Suprapubic skin (tissue), 4 donors: ENCODE data around the gene ZNF683. TPM values are rescaled to one million over a fixed set of nuclear protein-coding genes. Genes with fewer than 3 reads are reported as not detected.
A peak's percentile ranks its signal among the peaks of the same experiment; 100 is the strongest.
"Not testable (repeated sequence)": the region's sequence is repeated elsewhere in the genome, so short reads cannot be mapped to it uniquely, and the experiment has no call there.

ENCODE experiments used
- DNase-seq, 2 donors: peaks; one replicate each; pipeline ENCODE4 v3.0.0-alpha.2; 2019; ENCODE audit warnings: low spot score in 2 of 2
- H3K27ac ChIP-seq: fragments of 200-600 bp; sonication (generic); one replicate; pipeline ENCODE4 v1.5.1; 2019
- H3K27me3 ChIP-seq: fragments of 200-600 bp; sonication (generic); one replicate; pipeline ENCODE4 v1.5.1; 2019
- H3K36me3 ChIP-seq: fragments of 200-600 bp; sonication (generic); one replicate; pipeline ENCODE4 v1.5.1; 2019
- H3K4me1 ChIP-seq: fragments of 200-600 bp; sonication (generic); one replicate; pipeline ENCODE4 v1.5.1; 2019
- H3K4me3 ChIP-seq: fragments of 200-600 bp; sonication (generic); one replicate; pipeline ENCODE4 v1.5.1; 2019; ENCODE audit warnings: mild to moderate bottlenecking
- H3K9me3 ChIP-seq: fragments of 200-600 bp; sonication (generic); one replicate; pipeline ENCODE4 v1.5.1; 2019
- EP300 ChIP-seq: sonication (generic); formaldehyde crosslinking; IDR thresholded peaks from one replicate; pipeline ENCODE4 v1.6.1; 2017; ENCODE audit warnings: antibody characterized with exemption
- POLR2A ChIP-seq, 2 donors: fragments of 450-650 bp; IDR thresholded peaks; one replicate each; pipeline ENCODE4 v1.6.1; 2017; ENCODE audit warnings: antibody characterized with exemption in 2 of 2, mild to moderate bottlenecking in 2 of 2, moderate library complexity in 2 of 2
- POLR2AphosphoS5 ChIP-seq, 3 donors: sonication (generic); formaldehyde crosslinking; IDR thresholded peaks; one replicate each; pipeline ENCODE4 v1.6.1; 2017; ENCODE audit warnings: antibody characterized with exemption in 3 of 3
- WGBS: methylation state at CpG from one replicate; pipeline ENCODE4 v1.1.5; 2018; 5-methylcytosine and 5-hydroxymethylcytosine counted together
- total RNA-seq, 4 donors: library from RNA; depleted of rRNA; stranded (reverse); fragments of >200 nt; gene quantifications; one replicate each; pipeline ENCODE4 v1.1.0, GENCODE V29; 2016
- TF ChIP-seq, protein P1 (sequence below), 2 donors: fragments of 200-600 bp in 1 of 2; fragments of 450-650 bp in 1 of 2; sonication (generic) in 1 of 2; IDR thresholded peaks; one replicate each; pipeline ENCODE4 v1.5.1; 2016 to 2019; ENCODE audit warnings: antibody characterized with exemption in 2 of 2, mild to moderate bottlenecking in 1 of 2, moderate library complexity in 1 of 2

Gene ZNF683
- total RNA-seq, 4 donors from 2014 or later = not detected

DNA sequence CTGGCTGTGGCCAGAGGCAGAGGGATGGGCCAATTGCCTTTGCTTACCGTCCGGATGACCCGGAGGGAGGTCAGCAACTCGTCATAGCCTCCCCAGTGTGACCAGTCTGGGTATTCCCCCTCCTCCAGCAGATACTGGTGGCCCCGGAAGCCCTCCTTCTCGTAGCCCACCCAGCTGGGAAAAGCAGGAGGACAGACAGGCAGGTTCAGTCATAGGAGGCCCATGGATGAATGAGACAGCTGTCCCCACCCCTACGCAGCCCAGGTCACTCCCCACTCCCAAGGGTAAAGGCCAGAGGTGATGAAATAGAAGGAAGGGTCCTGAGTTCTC lies 35.4 kb downstream of the ZNF683 start:
- no peak for TF ChIP-seq POLR2A (IDR thresholded peaks at IDR 0.05)
- TF ChIP-seq, protein P1, sequence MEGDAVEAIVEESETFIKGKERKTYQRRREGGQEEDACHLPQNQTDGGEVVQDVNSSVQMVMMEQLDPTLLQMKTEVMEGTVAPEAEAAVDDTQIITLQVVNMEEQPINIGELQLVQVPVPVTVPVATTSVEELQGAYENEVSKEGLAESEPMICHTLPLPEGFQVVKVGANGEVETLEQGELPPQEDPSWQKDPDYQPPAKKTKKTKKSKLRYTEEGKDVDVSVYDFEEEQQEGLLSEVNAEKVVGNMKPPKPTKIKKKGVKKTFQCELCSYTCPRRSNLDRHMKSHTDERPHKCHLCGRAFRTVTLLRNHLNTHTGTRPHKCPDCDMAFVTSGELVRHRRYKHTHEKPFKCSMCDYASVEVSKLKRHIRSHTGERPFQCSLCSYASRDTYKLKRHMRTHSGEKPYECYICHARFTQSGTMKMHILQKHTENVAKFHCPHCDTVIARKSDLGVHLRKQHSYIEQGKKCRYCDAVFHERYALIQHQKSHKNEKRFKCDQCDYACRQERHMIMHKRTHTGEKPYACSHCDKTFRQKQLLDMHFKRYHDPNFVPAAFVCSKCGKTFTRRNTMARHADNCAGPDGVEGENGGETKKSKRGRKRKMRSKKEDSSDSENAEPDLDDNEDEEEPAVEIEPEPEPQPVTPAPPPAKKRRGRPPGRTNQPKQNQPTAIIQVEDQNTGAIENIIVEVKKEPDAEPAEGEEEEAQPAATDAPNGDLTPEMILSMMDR (IDR thresholded peaks at IDR 0.05) = no peak
- TF ChIP-seq EP300 = no peak
- no peak for TF ChIP-seq POLR2AphosphoS5 (IDR thresholded peaks at IDR 0.05)
- peaks cover 11% of the 10 kb centered on the region for H3K27me3 ChIP-seq
- H3K9me3 ChIP-seq = no peaks in the 10 kb centered on the region
- 98% methylated on average over 7 of the region's 7 CpGs for WGBS
- DNase-seq = no peak
- peaks cover 21% of the 10 kb centered on the region for H3K4me1 ChIP-seq
- no peaks in the 10 kb centered on the region for H3K36me3 ChIP-seq
- H3K27ac ChIP-seq = no peak overlapping the region
- no peak overlapping the region for H3K4me3 ChIP-seq

DNA sequence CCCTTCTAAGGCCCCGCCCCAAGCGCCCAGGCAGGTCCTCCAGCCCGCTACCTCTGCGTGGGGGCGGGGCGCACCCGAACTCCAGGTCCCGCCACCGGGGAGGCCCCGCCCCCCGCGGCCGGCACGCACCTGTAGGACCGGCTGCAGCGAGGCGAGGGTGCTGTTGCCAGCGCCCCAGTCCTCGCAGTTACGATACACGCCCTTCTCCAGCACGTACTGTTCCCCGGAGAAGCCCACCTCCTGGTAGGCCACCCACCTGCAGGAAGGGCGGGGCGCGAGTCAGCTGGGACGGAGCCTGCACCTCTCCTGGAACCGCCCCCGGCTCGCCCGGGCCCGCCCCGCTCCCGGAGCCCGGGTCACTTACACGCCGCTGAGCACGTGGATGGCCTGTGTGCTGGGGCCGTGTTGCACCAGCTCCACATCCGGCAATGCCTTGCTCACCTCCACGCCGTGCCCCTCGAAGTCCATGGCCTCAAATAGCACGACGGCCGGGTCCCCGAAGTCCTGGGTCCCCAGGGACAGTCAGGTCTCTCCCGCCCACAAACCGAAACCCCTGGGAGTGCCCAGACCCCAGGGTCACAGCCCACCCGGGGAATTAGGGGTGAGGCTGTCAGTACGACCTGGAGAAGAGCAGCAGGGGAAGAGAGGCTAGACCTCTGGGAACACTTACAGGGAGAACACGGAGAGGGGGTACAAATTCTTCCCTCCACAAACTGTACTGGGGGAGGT lies 35.9 kb downstream of the ZNF683 start:
- Histone ChIP-seq H3K27ac (peak overlapping the region; percentile 16), H3K27me3 (peaks cover 11% of the 10 kb centered on the region), H3K36me3 (no peaks in the 10 kb centered on the region), H3K9me3 (no peaks in the 10 kb centered on the region), H3K4me3 (peak overlapping the region; percentile 58), H3K4me1 (peaks cover 21% of the 10 kb centered on the region)
- TF ChIP-seq POLR2AphosphoS5 (IDR thresholded peaks at IDR 0.05) = peak in 1 of 3 donors; percentile 36
- TF ChIP-seq, protein P1 (IDR thresholded peaks at IDR 0.05) = no peak
- TF ChIP-seq POLR2A (IDR thresholded peaks at IDR 0.05) = no peak
- no peak for TF ChIP-seq EP300
- WGBS = 16% methylated on average over 12 of the region's 52 CpGs
- DNase-seq = peak; percentile 87 to 88

DNA sequence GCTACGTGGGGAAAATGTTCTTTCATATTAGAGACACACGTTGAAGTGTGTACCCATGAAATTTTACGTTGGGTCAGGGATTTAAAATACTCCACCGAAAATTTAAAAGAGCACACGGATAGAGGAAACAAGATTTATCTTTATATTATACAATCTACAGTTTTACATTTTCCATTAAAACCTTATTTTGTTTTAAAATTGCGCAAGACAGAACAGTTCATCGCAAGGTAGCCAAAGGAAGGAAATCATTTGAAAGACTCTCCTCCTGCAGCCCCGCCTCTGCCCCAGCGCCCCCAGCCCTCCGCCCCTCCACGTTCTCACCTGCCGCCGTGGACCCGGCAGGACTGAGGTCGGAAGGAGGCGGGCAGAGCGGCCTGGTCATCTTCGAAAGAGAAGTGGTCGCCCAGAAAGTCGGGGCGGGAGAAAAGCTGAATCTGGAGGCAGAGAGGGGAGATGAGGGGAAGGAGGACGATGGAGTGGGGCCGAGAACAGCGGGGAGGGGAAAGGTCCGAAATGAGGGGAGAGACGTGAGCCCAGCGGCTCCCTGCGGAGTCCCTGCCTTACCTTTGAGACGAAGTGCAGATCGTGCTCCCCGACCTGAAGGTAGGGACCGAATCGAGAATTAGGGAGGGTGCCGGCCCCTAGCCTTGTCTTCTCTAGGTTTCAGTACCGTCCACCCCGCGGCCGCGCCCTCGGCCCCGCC lies 36.6 kb downstream of the ZNF683 start:
- Histone ChIP-seq H3K36me3 (no peaks in the 10 kb centered on the region), H3K9me3 (no peaks in the 10 kb centered on the region), H3K27me3 (peaks cover 15% of the 10 kb centered on the region), H3K27ac (no peak overlapping the region), H3K4me1 (peaks cover 21% of the 10 kb centered on the region), H3K4me3 (peak overlapping the region; percentile 58)
- TF ChIP-seq EP300 = no peak
- TF ChIP-seq POLR2A (IDR thresholded peaks at IDR 0.05) = no peak
- TF ChIP-seq POLR2AphosphoS5 (IDR thresholded peaks at IDR 0.05) = no peak
- 3% methylated on average over 35 of the region's 41 CpGs for WGBS
- no peak for DNase-seq

- not testable (repeated sequence) for DNase-seq, H3K27ac ChIP-seq, H3K4me3 ChIP-seq, H3K9me3 ChIP-seq, H3K36me3 ChIP-seq
- 91% methylated on average over 8 of the region's 8 CpGs for WGBS
- Histone ChIP-seq H3K27me3 (peaks cover 15% of the 10 kb centered on the region), H3K4me1 (peaks cover 21% of the 10 kb centered on the region)
Measured at GRCh38 chr1:26333312-26333711, 39.2 kb downstream of the ZNF683 start.

GRCh38 chr1:26330276-26330675 lies 42.3 kb downstream of the ZNF683 start:
- 97% methylated on average over 5 of the region's 5 CpGs for WGBS
- Histone ChIP-seq H3K27ac (no peak overlapping the region), H3K4me3 (no peak overlapping the region), H3K4me1 (peaks cover 2% of the 10 kb centered on the region), H3K27me3 (peaks cover 11% of the 10 kb centered on the region), H3K9me3 (no peaks in the 10 kb centered on the region), H3K36me3 (no peaks in the 10 kb centered on the region)
- DNase-seq = no peak
- TF ChIP-seq EP300 (no peak), POLR2A (IDR thresholded peaks at IDR 0.05) (no peak), POLR2AphosphoS5 (IDR thresholded peaks at IDR 0.05) (no peak)
- TF ChIP-seq, protein P1 (IDR thresholded peaks at IDR 0.05) = no peak

DNA sequence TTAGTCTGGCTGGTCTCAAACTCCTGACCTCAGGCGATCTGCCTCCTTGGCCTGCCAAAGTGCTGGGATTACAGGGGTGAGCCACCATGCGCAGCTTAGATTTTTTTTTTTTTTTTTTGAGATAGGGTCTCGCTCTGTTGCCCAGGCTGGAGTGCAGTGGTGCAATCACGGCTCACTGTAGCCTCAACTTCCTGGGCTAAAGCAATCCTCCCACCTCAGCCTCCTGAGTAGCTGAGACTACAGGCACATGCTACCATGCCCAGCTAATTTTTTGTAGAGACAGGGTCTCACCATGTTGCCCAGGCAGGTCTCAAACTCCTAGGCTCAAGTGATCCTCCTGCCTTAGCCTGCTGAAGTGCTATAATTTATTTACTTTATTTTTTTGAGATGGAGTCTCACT lies 43.2 kb downstream of the ZNF683 start:
- DNase-seq, H3K36me3 ChIP-seq, H3K4me1 ChIP-seq, H3K9me3 ChIP-seq, H3K27ac ChIP-seq, H3K27me3 ChIP-seq, H3K4me3 ChIP-seq: not testable (repeated sequence)
- WGBS = 90% methylated on average over 4 of the region's 4 CpGs
